Measurements from ENCODE around the gene AMPD2. TPM values are rescaled to one million over a fixed set of nuclear protein-coding genes. Genes with fewer than 3 reads are reported as not detected.

AMPD2 gene
- total and polyA plus RNA-seq, 9 of the 15 experiments (the other 6 are each of a cell fraction or from before 2014, with no cell fraction given) = 2.0 to 77.7 (median 28.2) TPM

DNA sequence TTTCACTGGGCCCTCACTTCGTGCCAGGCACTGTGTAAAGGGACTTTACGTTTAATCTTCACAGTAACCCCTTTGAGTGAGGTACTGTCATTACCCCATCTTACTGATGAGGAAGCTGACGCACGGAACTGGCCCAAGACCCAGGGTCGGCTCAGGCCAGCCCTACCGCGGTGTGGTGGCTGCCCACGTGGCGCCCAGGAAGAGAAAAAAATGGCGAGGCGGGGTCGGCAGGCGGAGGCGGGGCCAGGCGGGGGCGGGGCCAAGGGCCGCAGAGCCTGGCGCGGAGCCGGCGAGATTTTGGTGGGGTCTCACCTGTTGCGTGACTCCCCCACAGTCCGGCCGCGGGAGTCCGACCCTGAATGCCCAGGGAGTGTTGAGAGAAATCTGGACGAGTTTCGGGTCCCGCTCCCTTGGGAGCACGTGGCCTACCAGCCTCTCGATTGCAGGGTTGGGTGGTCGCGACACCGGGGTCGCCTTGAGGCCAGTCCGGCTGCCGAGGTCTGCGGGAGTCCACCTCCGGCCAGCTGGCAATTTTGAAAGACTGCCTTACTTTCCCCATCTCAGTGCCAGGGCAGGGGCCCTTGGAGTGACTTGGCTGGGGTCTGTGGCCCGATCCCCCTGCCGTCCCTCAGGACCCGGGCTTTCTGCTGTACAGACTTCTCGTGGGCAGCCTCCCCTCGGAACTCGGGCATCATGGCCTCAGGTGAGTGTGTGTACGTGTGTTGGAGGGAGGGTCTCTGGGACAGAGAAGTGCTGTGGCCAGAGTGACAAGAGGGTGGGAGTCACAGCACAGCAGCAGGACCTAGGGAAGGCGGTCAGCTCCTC is at the start of gene AMPD2, which contains the start of gene GNAT2 (continued):
- TF ChIP-seq, protein P1, sequence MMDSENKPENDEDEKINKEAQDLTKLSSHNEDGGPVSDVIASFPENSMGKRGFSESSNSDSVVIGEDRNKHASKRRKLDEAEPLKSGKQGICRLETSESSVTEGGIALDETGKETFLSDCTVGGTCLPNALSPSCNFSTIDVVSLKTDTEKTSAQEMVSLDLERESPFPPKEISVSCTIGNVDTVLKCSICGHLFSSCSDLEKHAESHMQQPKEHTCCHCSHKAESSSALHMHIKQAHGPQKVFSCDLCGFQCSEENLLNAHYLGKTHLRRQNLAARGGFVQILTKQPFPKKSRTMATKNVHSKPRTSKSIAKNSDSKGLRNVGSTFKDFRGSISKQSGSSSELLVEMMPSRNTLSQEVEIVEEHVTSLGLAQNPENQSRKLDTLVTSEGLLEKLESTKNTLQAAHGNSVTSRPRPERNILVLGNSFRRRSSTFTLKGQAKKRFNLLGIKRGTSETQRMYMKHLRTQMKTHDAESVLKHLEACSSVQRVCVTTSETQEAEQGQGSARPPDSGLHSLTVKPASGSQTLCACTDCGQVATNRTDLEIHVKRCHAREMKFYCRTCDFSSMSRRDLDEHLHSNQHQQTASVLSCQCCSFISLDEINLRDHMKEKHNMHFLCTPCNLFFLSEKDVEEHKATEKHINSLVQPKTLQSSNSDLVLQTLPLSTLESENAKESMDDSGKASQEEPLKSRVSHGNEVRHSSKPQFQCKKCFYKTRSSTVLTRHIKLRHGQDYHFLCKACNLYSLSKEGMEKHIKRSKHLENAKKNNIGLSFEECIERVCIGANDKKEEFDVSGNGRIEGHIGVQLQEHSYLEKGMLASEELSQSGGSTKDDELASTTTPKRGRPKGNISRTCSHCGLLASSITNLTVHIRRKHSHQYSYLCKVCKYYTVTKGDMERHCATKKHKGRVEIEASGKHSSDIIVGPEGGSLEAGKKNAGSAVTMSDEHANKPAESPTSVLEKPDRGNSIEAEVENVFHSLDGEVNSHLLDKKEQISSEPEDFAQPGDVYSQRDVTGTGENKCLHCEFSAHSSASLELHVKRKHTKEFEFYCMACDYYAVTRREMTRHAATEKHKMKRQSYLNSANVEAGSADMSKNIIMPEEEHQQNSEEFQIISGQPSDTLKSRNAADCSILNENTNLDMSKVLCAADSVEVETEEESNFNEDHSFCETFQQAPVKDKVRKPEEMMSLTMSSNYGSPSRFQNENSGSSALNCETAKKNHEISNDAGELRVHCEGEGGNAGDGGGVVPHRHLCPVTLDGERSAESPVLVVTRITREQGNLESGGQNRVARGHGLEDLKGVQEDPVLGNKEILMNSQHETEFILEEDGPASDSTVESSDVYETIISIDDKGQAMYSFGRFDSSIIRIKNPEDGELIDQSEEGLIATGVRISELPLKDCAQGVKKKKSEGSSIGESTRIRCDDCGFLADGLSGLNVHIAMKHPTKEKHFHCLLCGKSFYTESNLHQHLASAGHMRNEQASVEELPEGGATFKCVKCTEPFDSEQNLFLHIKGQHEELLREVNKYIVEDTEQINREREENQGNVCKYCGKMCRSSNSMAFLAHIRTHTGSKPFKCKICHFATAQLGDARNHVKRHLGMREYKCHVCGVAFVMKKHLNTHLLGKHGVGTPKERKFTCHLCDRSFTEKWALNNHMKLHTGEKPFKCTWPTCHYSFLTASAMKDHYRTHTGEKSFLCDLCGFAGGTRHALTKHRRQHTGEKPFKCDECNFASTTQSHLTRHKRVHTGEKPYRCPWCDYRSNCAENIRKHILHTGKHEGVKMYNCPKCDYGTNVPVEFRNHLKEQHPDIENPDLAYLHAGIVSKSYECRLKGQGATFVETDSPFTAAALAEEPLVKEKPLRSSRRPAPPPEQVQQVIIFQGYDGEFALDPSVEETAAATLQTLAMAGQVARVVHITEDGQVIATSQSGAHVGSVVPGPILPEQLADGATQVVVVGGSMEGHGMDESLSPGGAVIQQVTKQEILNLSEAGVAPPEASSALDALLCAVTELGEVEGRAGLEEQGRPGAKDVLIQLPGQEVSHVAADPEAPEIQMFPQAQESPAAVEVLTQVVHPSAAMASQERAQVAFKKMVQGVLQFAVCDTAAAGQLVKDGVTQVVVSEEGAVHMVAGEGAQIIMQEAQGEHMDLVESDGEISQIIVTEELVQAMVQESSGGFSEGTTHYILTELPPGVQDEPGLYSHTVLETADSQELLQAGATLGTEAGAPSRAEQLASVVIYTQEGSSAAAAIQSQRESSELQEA (IDR thresholded peaks at IDR 0.05; ENCODE audit: low read depth) = no peak
- TF ChIP-seq ZNF133 (CRISPR knock-in tag; IDR thresholded peaks at IDR 0.05) (no peak), ZNF197 (CRISPR knock-in tag; IDR thresholded peaks at IDR 0.05; ENCODE audit: low read depth) (no peak), XRCC5 (IDR thresholded peaks at IDR 0.05; ENCODE audit: low read depth, low read length) (no peak), ZNF232 (CRISPR knock-in tag; IDR thresholded peaks at IDR 0.05) (0 out of 2 replicates have a peak, but pooled peaks have one; percentile 42), ZSCAN29 (IDR thresholded peaks at IDR 0.05) (no peak), EP400 (IDR thresholded peaks at IDR 0.05) (peak; percentile 99), NFATC3 (IDR thresholded peaks at IDR 0.05) (no peak), CHAMP1 (IDR thresholded peaks at IDR 0.05) (no peak), HMBOX1 (IDR thresholded peaks at IDR 0.05) (no peak)
- TF ChIP-seq, protein P2, sequence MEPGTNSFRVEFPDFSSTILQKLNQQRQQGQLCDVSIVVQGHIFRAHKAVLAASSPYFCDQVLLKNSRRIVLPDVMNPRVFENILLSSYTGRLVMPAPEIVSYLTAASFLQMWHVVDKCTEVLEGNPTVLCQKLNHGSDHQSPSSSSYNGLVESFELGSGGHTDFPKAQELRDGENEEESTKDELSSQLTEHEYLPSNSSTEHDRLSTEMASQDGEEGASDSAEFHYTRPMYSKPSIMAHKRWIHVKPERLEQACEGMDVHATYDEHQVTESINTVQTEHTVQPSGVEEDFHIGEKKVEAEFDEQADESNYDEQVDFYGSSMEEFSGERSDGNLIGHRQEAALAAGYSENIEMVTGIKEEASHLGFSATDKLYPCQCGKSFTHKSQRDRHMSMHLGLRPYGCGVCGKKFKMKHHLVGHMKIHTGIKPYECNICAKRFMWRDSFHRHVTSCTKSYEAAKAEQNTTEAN (CRISPR knock-in tag; IDR thresholded peaks at IDR 0.05) = no peak
- TF ChIP-seq, protein P3, sequence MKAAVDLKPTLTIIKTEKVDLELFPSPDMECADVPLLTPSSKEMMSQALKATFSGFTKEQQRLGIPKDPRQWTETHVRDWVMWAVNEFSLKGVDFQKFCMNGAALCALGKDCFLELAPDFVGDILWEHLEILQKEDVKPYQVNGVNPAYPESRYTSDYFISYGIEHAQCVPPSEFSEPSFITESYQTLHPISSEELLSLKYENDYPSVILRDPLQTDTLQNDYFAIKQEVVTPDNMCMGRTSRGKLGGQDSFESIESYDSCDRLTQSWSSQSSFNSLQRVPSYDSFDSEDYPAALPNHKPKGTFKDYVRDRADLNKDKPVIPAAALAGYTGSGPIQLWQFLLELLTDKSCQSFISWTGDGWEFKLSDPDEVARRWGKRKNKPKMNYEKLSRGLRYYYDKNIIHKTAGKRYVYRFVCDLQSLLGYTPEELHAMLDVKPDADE (conservative IDR thresholded peaks at IDR 0.05; ENCODE audit: control insufficient read depth, low read depth, low read length) = peak; percentile 59; the same call in 1 of the 2 replicates
